ENCODE results near the gene ASB18. TPM values are rescaled to one million over a fixed set of nuclear protein-coding genes. Genes with fewer than 3 reads are reported as not detected.

ASB18 gene
- polyA plus RNA-seq, 4 donors: 0.09 TPM; not detected in 3

DNA sequence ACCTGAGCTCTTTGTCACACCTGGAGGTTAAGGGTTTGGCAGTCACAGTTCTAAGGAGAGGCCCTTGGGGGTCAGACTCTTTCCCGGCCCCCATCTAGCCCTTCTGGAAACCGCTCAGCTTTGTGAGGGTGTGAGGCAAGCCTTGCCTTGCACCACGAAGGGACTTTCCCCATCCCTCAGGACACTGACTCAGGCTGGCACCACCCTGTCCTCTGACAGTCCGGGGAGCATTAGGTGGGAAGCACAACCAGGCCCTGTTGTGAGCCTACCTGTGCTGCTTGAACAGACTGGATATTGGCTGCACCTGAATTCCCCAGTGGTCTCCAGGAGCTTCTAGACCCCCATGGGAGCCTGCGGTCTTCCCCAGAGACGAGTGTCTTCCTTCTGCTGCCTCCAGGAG, 49.0 kb downstream of the ASB18 start:
- peaks cover 6 to 24% (median 7%) of the 10 kb centered on the region in 3 donors for H3K27me3 ChIP-seq (ENCODE audit: control insufficient read depth in 3 of 3, insufficient read depth in 3 of 3, low read length in 3 of 3)
- H3K36me3 ChIP-seq (ENCODE audit: control insufficient read depth in 3 of 3, insufficient read depth in 2 of 3, low read depth in 1 of 3, low read length in 3 of 3): no peaks in the 10 kb centered on the region
- H3K4me1 ChIP-seq (ENCODE audit: control insufficient read depth in 3 of 3, insufficient read depth in 2 of 3, low read depth in 1 of 3, low read length in 2 of 3): no peaks in the 10 kb centered on the region
- no peak overlapping the region for H3K4me3 ChIP-seq (ENCODE audit: low read depth in 1 of 3, low read length in 3 of 3)
- DNase-seq (no peak), FAIRE-seq (no peak)
- H3K9me3 ChIP-seq (ENCODE audit: control insufficient read depth in 2 of 2, insufficient read depth in 1 of 2, low read depth in 1 of 2, low read length in 1 of 2): no peaks in the 10 kb centered on the region
- WGBS, 3 donors: 74 to 80% (median 79%) methylated on average over 6 of the region's 6 CpGs
- no peak overlapping the region for H3K27ac ChIP-seq (ENCODE audit: low read depth in 1 of 3, low read length in 2 of 3)

DNA sequence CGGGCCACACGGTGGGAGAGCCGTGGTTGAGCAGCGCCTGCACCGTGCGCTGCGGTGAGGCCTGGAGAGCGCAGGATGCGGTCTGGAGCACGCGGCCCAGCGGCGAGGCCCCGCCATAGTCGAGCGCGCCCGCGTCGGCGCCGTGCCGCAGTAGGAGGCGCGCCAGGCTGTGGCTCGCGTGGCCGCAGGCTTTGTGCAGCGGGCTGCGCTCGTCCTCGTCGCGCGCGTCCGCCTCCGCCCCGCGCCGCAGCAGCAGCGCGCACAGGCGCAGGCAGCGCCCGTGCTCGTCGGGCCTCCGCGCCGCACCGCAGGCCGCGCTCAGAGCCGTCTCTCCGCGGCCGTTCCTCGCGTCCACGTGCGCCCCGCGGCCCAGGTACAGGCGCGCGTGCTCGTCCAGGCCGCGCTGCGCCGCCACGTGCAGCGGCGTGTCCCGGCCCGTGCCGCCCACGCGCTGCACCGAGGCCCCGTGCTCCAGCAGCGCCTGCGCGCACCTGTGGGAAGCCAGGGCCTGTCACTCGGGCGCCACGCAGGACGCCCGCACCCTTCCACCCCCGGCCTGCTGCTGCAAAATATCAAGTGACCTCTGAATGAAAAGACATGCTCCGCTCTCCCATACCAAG, 49.7 kb downstream of the ASB18 start:
- Histone ChIP-seq H3K4me1 (ENCODE audit: control insufficient read depth in 3 of 3, insufficient read depth in 2 of 3, low read depth in 1 of 3, low read length in 2 of 3) (no peaks in the 10 kb centered on the region), H3K4me3 (ENCODE audit: low read depth in 1 of 3, low read length in 3 of 3) (no peak overlapping the region), H3K9me3 (ENCODE audit: control insufficient read depth in 2 of 2, insufficient read depth in 1 of 2, low read depth in 1 of 2, low read length in 1 of 2) (no peaks in the 10 kb centered on the region), H3K27me3 (ENCODE audit: control insufficient read depth in 3 of 3, insufficient read depth in 3 of 3, low read length in 3 of 3) (peaks cover 6 to 30% (median 7%) of the 10 kb centered on the region in 3 donors), H3K27ac (ENCODE audit: low read depth in 1 of 3, low read length in 2 of 3) (no peak overlapping the region), H3K36me3 (ENCODE audit: control insufficient read depth in 3 of 3, insufficient read depth in 2 of 3, low read depth in 1 of 3, low read length in 3 of 3) (no peaks in the 10 kb centered on the region)
- FAIRE-seq: no peak
- no peak for DNase-seq
- WGBS, 3 donors: 39 to 65% (median 65%) methylated on average over 68 to 92 of the region's 92 CpGs

DNA sequence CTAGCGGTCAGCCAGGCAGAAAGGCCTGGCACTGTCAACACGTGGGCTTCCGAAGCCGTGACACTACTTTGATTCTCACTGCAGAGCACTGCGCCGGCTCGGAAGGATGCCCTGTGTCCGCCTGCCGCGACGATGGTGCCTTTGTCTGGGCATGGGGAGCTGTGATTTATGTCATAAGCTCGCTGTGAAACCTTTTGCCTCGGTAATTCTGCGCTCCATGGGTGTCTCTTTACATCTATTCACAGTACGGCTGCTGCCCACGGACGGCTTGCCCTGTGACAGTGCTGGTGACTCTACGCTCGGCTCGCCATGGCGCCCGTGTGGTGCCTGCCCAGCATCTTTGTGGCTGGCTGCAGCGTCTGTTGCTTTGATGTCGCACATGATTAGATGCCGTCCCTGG, 52.9 kb downstream of the ASB18 start:
- Histone ChIP-seq H3K4me1 (ENCODE audit: control insufficient read depth in 3 of 3, insufficient read depth in 2 of 3, low read depth in 1 of 3, low read length in 2 of 3) (no peaks in the 10 kb centered on the region), H3K27ac (ENCODE audit: low read depth in 1 of 3, low read length in 2 of 3) (no peak overlapping the region), H3K4me3 (ENCODE audit: low read depth in 1 of 3, low read length in 3 of 3) (no peak overlapping the region), H3K9me3 (ENCODE audit: control insufficient read depth in 2 of 2, insufficient read depth in 1 of 2, low read depth in 1 of 2, low read length in 1 of 2) (peaks cover 0 to 3% of the 10 kb centered on the region in 2 donors), H3K27me3 (ENCODE audit: control insufficient read depth in 3 of 3, insufficient read depth in 3 of 3, low read length in 3 of 3) (peaks cover 6 to 30% (median 7%) of the 10 kb centered on the region in 3 donors), H3K36me3 (ENCODE audit: control insufficient read depth in 3 of 3, insufficient read depth in 2 of 3, low read depth in 1 of 3, low read length in 3 of 3) (no peaks in the 10 kb centered on the region)
- FAIRE-seq (no peak), DNase-seq (no peak)
- 86 to 90% (median 90%) methylated on average over 25 of the region's 25 CpGs for WGBS, 3 donors

- FAIRE-seq (no peak), DNase-seq (no peak)
- Histone ChIP-seq H3K9me3 (ENCODE audit: control insufficient read depth in 2 of 2, insufficient read depth in 1 of 2, low read depth in 1 of 2, low read length in 1 of 2) (peaks cover 0 to 5% of the 10 kb centered on the region in 2 donors), H3K4me1 (ENCODE audit: control insufficient read depth in 3 of 3, insufficient read depth in 2 of 3, low read depth in 1 of 3, low read length in 2 of 3) (no peaks in the 10 kb centered on the region), H3K4me3 (ENCODE audit: low read depth in 1 of 3, low read length in 3 of 3) (no peak overlapping the region), H3K27me3 (ENCODE audit: control insufficient read depth in 3 of 3, insufficient read depth in 3 of 3, low read length in 3 of 3) (peaks cover 6 to 23% (median 7%) of the 10 kb centered on the region in 3 donors), H3K36me3 (ENCODE audit: control insufficient read depth in 3 of 3, insufficient read depth in 2 of 3, low read depth in 1 of 3, low read length in 3 of 3) (no peaks in the 10 kb centered on the region), H3K27ac (ENCODE audit: low read depth in 1 of 3, low read length in 2 of 3) (no peak overlapping the region)
- 51 to 74% (median 58%) methylated on average over 8 of the region's 8 CpGs for WGBS, 3 donors
Observed at GRCh38 chr2:236210536-236210935, 53.7 kb downstream of the ASB18 start.

DNA sequence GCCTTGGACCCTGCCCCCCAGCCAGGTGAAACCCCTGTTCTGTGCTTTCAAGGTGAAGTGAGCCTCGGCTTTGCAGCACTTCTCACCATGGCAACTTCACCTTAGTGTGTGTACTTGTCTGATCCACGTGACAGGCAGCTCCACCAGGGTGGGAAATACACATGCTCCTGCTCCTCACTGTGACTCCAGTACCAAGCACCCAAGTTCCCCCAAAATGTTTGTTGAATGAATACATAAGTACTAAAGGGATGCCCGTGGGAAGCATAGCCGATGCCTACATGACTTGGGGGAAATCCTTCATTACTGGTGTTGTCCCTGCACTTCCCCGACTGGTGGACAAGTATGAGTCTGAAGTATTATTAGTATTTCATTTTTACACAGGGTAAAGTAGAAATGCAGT, 54.2 kb downstream of the ASB18 start:
- no peaks in the 10 kb centered on the region for H3K4me1 ChIP-seq (ENCODE audit: control insufficient read depth in 3 of 3, insufficient read depth in 2 of 3, low read depth in 1 of 3, low read length in 2 of 3)
- no peak for DNase-seq
- peaks cover 0 to 9% of the 10 kb centered on the region in 2 donors for H3K9me3 ChIP-seq (ENCODE audit: control insufficient read depth in 2 of 2, insufficient read depth in 1 of 2, low read depth in 1 of 2, low read length in 1 of 2)
- FAIRE-seq: no peak
- H3K4me3 ChIP-seq (ENCODE audit: low read depth in 1 of 3, low read length in 3 of 3): no peak overlapping the region
- no peak overlapping the region for H3K27ac ChIP-seq (ENCODE audit: low read depth in 1 of 3, low read length in 2 of 3)
- peaks cover 7 to 21% (median 7%) of the 10 kb centered on the region in 3 donors for H3K27me3 ChIP-seq (ENCODE audit: control insufficient read depth in 3 of 3, insufficient read depth in 3 of 3, low read length in 3 of 3)
- WGBS, 3 donors: 53 to 78% (median 61%) methylated on average over 5 of the region's 5 CpGs
- H3K36me3 ChIP-seq (ENCODE audit: control insufficient read depth in 3 of 3, insufficient read depth in 2 of 3, low read depth in 1 of 3, low read length in 3 of 3): no peaks in the 10 kb centered on the region

- FAIRE-seq: no peak
- Histone ChIP-seq H3K4me1 (ENCODE audit: control insufficient read depth in 3 of 3, insufficient read depth in 2 of 3, low read depth in 1 of 3, low read length in 2 of 3) (no peaks in the 10 kb centered on the region), H3K27ac (ENCODE audit: low read depth in 1 of 3, low read length in 2 of 3) (no peak overlapping the region), H3K9me3 (ENCODE audit: control insufficient read depth in 2 of 2, insufficient read depth in 1 of 2, low read depth in 1 of 2, low read length in 1 of 2) (peaks cover 0 to 14% of the 10 kb centered on the region in 2 donors), H3K36me3 (ENCODE audit: control insufficient read depth in 3 of 3, insufficient read depth in 2 of 3, low read depth in 1 of 3, low read length in 3 of 3) (no peaks in the 10 kb centered on the region), H3K4me3 (ENCODE audit: low read depth in 1 of 3, low read length in 3 of 3) (no peak overlapping the region), H3K27me3 (ENCODE audit: control insufficient read depth in 3 of 3, insufficient read depth in 3 of 3, low read length in 3 of 3) (peaks cover 6 to 22% (median 8%) of the 10 kb centered on the region in 3 donors)
- DNase-seq: no peak
- WGBS, 3 donors: 59 to 66% (median 63%) methylated on average over 6 of the region's 6 CpGs
Observed at GRCh38 chr2:236209535-236209934, 54.7 kb downstream of the ASB18 start.

- H3K4me1 ChIP-seq (ENCODE audit: control insufficient read depth in 3 of 3, insufficient read depth in 2 of 3, low read depth in 1 of 3, low read length in 2 of 3): no peaks in the 10 kb centered on the region
- no peak overlapping the region for H3K27ac ChIP-seq (ENCODE audit: low read depth in 1 of 3, low read length in 2 of 3)
- peaks cover 0 to 15% of the 10 kb centered on the region in 2 donors for H3K9me3 ChIP-seq (ENCODE audit: control insufficient read depth in 2 of 2, insufficient read depth in 1 of 2, low read depth in 1 of 2, low read length in 1 of 2)
- WGBS, 3 donors: 77 to 80% (median 78%) methylated on average over 28 of the region's 28 CpGs
- no peak overlapping the region for H3K4me3 ChIP-seq (ENCODE audit: low read depth in 1 of 3, low read length in 3 of 3)
- H3K27me3 ChIP-seq (ENCODE audit: control insufficient read depth in 3 of 3, insufficient read depth in 3 of 3, low read length in 3 of 3): peaks cover 0 to 13% (median 2%) of the 10 kb centered on the region in 3 donors
- H3K36me3 ChIP-seq (ENCODE audit: control insufficient read depth in 3 of 3, insufficient read depth in 2 of 3, low read depth in 1 of 3, low read length in 3 of 3): no peaks in the 10 kb centered on the region
- DNase-seq (no peak), FAIRE-seq (no peak)
Observed at GRCh38 chr2:236208019-236208926, 55.9 kb downstream of the ASB18 start.

DNA sequence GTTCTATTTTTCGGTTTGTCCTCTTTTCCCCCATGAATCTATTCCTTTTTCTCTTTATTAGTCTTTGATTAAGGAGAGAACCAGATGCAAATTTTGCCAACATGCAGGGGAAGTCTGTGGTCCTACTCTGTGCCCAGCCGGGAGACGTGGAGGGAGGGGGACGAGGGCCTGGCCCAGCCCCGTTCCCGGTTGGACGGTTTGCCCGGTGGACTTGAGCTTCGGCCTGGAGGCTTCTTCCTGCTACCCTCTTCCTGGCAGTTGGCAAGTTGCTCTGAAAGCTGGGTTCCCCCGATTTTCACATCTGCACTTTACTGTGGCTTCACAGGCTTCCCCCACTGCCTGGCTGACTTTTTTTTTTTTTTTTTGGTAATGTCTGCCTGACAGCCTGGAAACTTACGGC, 56.7 kb downstream of the ASB18 start:
- DNase-seq (no peak), FAIRE-seq (no peak)
- no peak overlapping the region for H3K27ac ChIP-seq (ENCODE audit: low read depth in 1 of 3, low read length in 2 of 3)
- no peak overlapping the region for H3K4me3 ChIP-seq (ENCODE audit: low read depth in 1 of 3, low read length in 3 of 3)
- peaks cover 0 to 15% of the 10 kb centered on the region in 2 donors for H3K9me3 ChIP-seq (ENCODE audit: control insufficient read depth in 2 of 2, insufficient read depth in 1 of 2, low read depth in 1 of 2, low read length in 1 of 2)
- 84 to 86% (median 85%) methylated on average over 11 of the region's 11 CpGs for WGBS, 3 donors
- H3K4me1 ChIP-seq (ENCODE audit: control insufficient read depth in 3 of 3, insufficient read depth in 2 of 3, low read depth in 1 of 3, low read length in 2 of 3): no peaks in the 10 kb centered on the region
- no peaks in the 10 kb centered on the region for H3K36me3 ChIP-seq (ENCODE audit: control insufficient read depth in 3 of 3, insufficient read depth in 2 of 3, low read depth in 1 of 3, low read length in 3 of 3)
- H3K27me3 ChIP-seq (ENCODE audit: control insufficient read depth in 3 of 3, insufficient read depth in 3 of 3, low read length in 3 of 3): peaks cover 0 to 13% (median 2%) of the 10 kb centered on the region in 3 donors

All from small intestine (tissue), 7 donors.